ENCODE results near the gene LIMA1. TPM values are rescaled to one million over a fixed set of nuclear protein-coding genes. Genes with fewer than 3 reads are reported as not detected.

LIMA1 gene
- total and polyA plus RNA-seq, 2 of the 4 experiments (the other 2 are of a cell fraction): 126 to 163 TPM

GRCh38 chr12:50196537-50196936, 86.8 kb downstream of the LIMA1 start:
- dilution Hi-C loops (cut with HindIII; ENCODE audit: low sequenced_read_pairs, unreplicated experiment): no loop called here
- peaks cover 49% of the 10 kb centered on the region for H3K36me3 ChIP-seq (ENCODE audit: control insufficient read depth, insufficient read depth, low read length)
- H3K79me1 ChIP-seq (ENCODE audit: low read depth in 1 of 2, low read length in 2 of 2): peaks cover 20 to 52% of the 10 kb centered on the region in 2 experiments
- no peak overlapping the region for H3K4me2 ChIP-seq (ENCODE audit: low read depth, low read length)
- H3K9ac ChIP-seq (ENCODE audit: low read depth, low read length): no peak overlapping the region
- H3K27me3 ChIP-seq (ENCODE audit: control insufficient read depth, insufficient read depth, low read length): no peaks in the 10 kb centered on the region
- intact Hi-C loops (cut with micrococcal nuclease): no loop called here
- TF ChIP-seq CHD1 (IDR thresholded peaks at IDR 0.05; ENCODE audit: low read depth, low read length): no peak
- TF ChIP-seq NFE2L2 (IDR thresholded peaks at IDR 0.05; ENCODE audit: low read depth, low read length): no peak
- no peak for TF ChIP-seq RCOR1 (IDR thresholded peaks at IDR 0.05; ENCODE audit: insufficient replicate concordance, low read length)
- TF ChIP-seq RFX5 (IDR thresholded peaks at IDR 0.05; ENCODE audit: low read depth, low read length): no peak
- TF ChIP-seq MAFK (IDR thresholded peaks at IDR 0.05; ENCODE audit: low read depth, low read length): no peak
- no peak for TF ChIP-seq SMC3 (IDR thresholded peaks at IDR 0.05; ENCODE audit: low read depth, low read length)
- TF ChIP-seq, protein P1, sequence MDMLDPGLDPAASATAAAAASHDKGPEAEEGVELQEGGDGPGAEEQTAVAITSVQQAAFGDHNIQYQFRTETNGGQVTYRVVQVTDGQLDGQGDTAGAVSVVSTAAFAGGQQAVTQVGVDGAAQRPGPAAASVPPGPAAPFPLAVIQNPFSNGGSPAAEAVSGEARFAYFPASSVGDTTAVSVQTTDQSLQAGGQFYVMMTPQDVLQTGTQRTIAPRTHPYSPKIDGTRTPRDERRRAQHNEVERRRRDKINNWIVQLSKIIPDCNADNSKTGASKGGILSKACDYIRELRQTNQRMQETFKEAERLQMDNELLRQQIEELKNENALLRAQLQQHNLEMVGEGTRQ (IDR thresholded peaks at IDR 0.05; ENCODE audit: low read depth, low read length): no peak
- TF ChIP-seq, protein P2, sequence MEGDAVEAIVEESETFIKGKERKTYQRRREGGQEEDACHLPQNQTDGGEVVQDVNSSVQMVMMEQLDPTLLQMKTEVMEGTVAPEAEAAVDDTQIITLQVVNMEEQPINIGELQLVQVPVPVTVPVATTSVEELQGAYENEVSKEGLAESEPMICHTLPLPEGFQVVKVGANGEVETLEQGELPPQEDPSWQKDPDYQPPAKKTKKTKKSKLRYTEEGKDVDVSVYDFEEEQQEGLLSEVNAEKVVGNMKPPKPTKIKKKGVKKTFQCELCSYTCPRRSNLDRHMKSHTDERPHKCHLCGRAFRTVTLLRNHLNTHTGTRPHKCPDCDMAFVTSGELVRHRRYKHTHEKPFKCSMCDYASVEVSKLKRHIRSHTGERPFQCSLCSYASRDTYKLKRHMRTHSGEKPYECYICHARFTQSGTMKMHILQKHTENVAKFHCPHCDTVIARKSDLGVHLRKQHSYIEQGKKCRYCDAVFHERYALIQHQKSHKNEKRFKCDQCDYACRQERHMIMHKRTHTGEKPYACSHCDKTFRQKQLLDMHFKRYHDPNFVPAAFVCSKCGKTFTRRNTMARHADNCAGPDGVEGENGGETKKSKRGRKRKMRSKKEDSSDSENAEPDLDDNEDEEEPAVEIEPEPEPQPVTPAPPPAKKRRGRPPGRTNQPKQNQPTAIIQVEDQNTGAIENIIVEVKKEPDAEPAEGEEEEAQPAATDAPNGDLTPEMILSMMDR (conservative IDR thresholded peaks at IDR 0.05; ENCODE audit: low read depth, low read length): no peak
- TF ChIP-seq MAZ (IDR thresholded peaks at IDR 0.05; ENCODE audit: borderline replicate concordance, low read depth, low read length): no peak
- no peak for TF ChIP-seq POLR2A (IDR thresholded peaks at IDR 0.05; ENCODE audit: low read depth, low read length)
- TF ChIP-seq, protein P3, sequence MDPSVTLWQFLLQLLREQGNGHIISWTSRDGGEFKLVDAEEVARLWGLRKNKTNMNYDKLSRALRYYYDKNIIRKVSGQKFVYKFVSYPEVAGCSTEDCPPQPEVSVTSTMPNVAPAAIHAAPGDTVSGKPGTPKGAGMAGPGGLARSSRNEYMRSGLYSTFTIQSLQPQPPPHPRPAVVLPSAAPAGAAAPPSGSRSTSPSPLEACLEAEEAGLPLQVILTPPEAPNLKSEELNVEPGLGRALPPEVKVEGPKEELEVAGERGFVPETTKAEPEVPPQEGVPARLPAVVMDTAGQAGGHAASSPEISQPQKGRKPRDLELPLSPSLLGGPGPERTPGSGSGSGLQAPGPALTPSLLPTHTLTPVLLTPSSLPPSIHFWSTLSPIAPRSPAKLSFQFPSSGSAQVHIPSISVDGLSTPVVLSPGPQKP (IDR thresholded peaks at IDR 0.05; ENCODE audit: borderline replicate concordance, low read depth, low read length): no peak
- no peak for TF ChIP-seq CEBPB (IDR thresholded peaks at IDR 0.05; ENCODE audit: low read depth, low read length)
- ChIA-PET CTCF (no interaction called here), POLR2A (ENCODE audit: unreplicated experiment) (no interaction called here)
- peaks cover 10% of the 10 kb centered on the region for H3K4me1 ChIP-seq (ENCODE audit: control insufficient read depth, insufficient read depth, low read length)
- in situ Hi-C loops (cut with MboI; ENCODE audit: low sequenced_read_pairs): no loop called here
- no peak overlapping the region for H2BK20ac ChIP-seq (ENCODE audit: low read depth, low read length)
- no peak overlapping the region for H3K4me3 ChIP-seq (ENCODE audit: insufficient read depth, low read depth, low read length)
- no CpG with 5 or more reads among the region's 4 CpGs for WGBS, 2 experiments (ENCODE audit: extremely low coverage in 2 of 2, insufficient read length in 1 of 2)
- no peak overlapping the region for H2AFZ ChIP-seq (replicated peaks; ENCODE audit: low read length, poor library complexity)
- no peaks in the 10 kb centered on the region; the same call in none of the 2 replicates for H3K9me1 ChIP-seq (ENCODE audit: insufficient read depth, low read length)
- H4K8ac ChIP-seq (ENCODE audit: low read depth in 2 of 2, low read length in 2 of 2): no peak overlapping the region
- H3K23ac ChIP-seq (ENCODE audit: low read depth, low read length): no peak overlapping the region
- no peak overlapping the region for H4K91ac ChIP-seq (ENCODE audit: insufficient read depth, low read depth, low read length)
- H3K14ac ChIP-seq (replicated peaks; ENCODE audit: low read depth, low read length): no peak overlapping the region
- H3K9me3 ChIP-seq (ENCODE audit: control insufficient read depth, insufficient read depth, low read length): no peaks in the 10 kb centered on the region
- no peak overlapping the region for H2AK5ac ChIP-seq (ENCODE audit: low read depth, low read length)
- no peak overlapping the region for H3K27ac ChIP-seq (ENCODE audit: insufficient read depth, low read length)
- H2BK5ac ChIP-seq (ENCODE audit: low read depth, low read length, poor library complexity, severe bottlenecking): no peak overlapping the region
- no peak overlapping the region for H3K18ac ChIP-seq (ENCODE audit: low read depth, low read length)
- H2BK15ac ChIP-seq (ENCODE audit: low read depth, low read length): no peak overlapping the region
- peaks cover 8% of the 10 kb centered on the region; the same call in 1 of the 2 replicates for H4K20me1 ChIP-seq (ENCODE audit: insufficient read depth, low read length)
- ATAC-seq (ENCODE audit: low read depth) (no peak), DNase-seq (no peak)
- no peak overlapping the region for H3K56ac ChIP-seq (ENCODE audit: extremely low read depth, insufficient read depth, low read length)
- H4K5ac ChIP-seq (ENCODE audit: low read depth, low read length): no peak overlapping the region
- H2AK9ac ChIP-seq (replicated peaks; ENCODE audit: low read depth, low read length, poor library complexity): no peak overlapping the region
- no peak overlapping the region for H2BK120ac ChIP-seq (ENCODE audit: low read depth, low read length)
- H3K4ac ChIP-seq (ENCODE audit: low read depth, low read length): no peak overlapping the region
- BruUV-seq (replicated peaks): no TSS peak

Data from IMR-90 (cell line).